ENCODE results near the gene LLGL2. TPM values are rescaled to one million over a fixed set of nuclear protein-coding genes. Genes with fewer than 3 reads are reported as not detected.

LLGL2 gene
- total RNA-seq, 2 donors from 2014 or later: 43.0 to 65.3 TPM

GRCh38 chr17:75513641-75514000 lies 11.9 kb upstream of the LLGL2 start:
- intact Hi-C loops (cut with DNase I): loop anchor here (10.0 kb wide), 2 partner anchors 189 to 231 kb away; no protein-coding TSS in a partner anchor
- no peaks in the 10 kb centered on the region for H3K36me3 ChIP-seq
- DNase-seq (ENCODE audit: low spot score): no peak
- peak overlapping the region; percentile 75 to 79 for H3K27ac ChIP-seq
- H3K4me1 ChIP-seq (replicated peaks): peaks cover 7% of the 10 kb centered on the region
- H3K27me3 ChIP-seq (replicated peaks; ENCODE audit: insufficient read depth): no peaks in the 10 kb centered on the region
- peak overlapping the region in 1 of 2 donors; percentile 82 for H3K4me3 ChIP-seq
- TF ChIP-seq POLR2A (IDR thresholded peaks at IDR 0.05): no peak
- TF ChIP-seq POLR2AphosphoS5 (IDR thresholded peaks at IDR 0.05): no peak
- TF ChIP-seq, protein P1, sequence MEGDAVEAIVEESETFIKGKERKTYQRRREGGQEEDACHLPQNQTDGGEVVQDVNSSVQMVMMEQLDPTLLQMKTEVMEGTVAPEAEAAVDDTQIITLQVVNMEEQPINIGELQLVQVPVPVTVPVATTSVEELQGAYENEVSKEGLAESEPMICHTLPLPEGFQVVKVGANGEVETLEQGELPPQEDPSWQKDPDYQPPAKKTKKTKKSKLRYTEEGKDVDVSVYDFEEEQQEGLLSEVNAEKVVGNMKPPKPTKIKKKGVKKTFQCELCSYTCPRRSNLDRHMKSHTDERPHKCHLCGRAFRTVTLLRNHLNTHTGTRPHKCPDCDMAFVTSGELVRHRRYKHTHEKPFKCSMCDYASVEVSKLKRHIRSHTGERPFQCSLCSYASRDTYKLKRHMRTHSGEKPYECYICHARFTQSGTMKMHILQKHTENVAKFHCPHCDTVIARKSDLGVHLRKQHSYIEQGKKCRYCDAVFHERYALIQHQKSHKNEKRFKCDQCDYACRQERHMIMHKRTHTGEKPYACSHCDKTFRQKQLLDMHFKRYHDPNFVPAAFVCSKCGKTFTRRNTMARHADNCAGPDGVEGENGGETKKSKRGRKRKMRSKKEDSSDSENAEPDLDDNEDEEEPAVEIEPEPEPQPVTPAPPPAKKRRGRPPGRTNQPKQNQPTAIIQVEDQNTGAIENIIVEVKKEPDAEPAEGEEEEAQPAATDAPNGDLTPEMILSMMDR (IDR thresholded peaks at IDR 0.05): no peak
- H3K9me3 ChIP-seq: no peaks in the 10 kb centered on the region
- 78% methylated on average over 17 of the region's 17 CpGs for WGBS

GRCh38 chr17:75514299-75514918 lies 11.1 kb upstream of the LLGL2 start:
- Histone ChIP-seq H3K4me3 (peak overlapping the region; percentile 82), H3K27me3 (replicated peaks; ENCODE audit: insufficient read depth) (no peaks in the 10 kb centered on the region), H3K36me3 (no peaks in the 10 kb centered on the region), H3K4me1 (replicated peaks) (peaks cover 7% of the 10 kb centered on the region), H3K9me3 (no peaks in the 10 kb centered on the region), H3K27ac (peak overlapping the region; percentile 75 to 79)
- 11% methylated on average over 8 of the region's 15 CpGs for WGBS
- DNase-seq (ENCODE audit: low spot score): peak; percentile 58
- intact Hi-C loops (cut with DNase I): loop anchor here (10.0 kb wide), 2 partner anchors 190 to 230 kb away; no protein-coding TSS in a partner anchor
- TF ChIP-seq, protein P1 (IDR thresholded peaks at IDR 0.05): peak in 1 of 4 experiments; percentile 8
- TF ChIP-seq POLR2A (IDR thresholded peaks at IDR 0.05) (no peak), POLR2AphosphoS5 (IDR thresholded peaks at IDR 0.05) (peak; percentile 7)

- no peaks in the 10 kb centered on the region for H3K9me3 ChIP-seq
- TF ChIP-seq POLR2A (IDR thresholded peaks at IDR 0.05) (peak; percentile 28), POLR2AphosphoS5 (IDR thresholded peaks at IDR 0.05) (no peak)
- TF ChIP-seq, protein P1 (IDR thresholded peaks at IDR 0.05): no peak
- H3K27me3 ChIP-seq (replicated peaks; ENCODE audit: insufficient read depth): no peaks in the 10 kb centered on the region
- under 1% methylated on average over 33 of the region's 50 CpGs for WGBS
- no peaks in the 10 kb centered on the region for H3K36me3 ChIP-seq
- intact Hi-C loops (cut with DNase I): loop anchor here (5.0 to 10.0 kb wide), 3 partner anchors 88 to 230 kb away; no protein-coding TSS in a partner anchor
- peaks cover 7% of the 10 kb centered on the region for H3K4me1 ChIP-seq (replicated peaks)
- DNase-seq (ENCODE audit: low spot score): no peak
- H3K4me3 ChIP-seq: peak overlapping the region; percentile 82
- H3K27ac ChIP-seq: peak overlapping the region; percentile 75 to 79
Measured at GRCh38 chr17:75514919-75515495, 10.5 kb upstream of the LLGL2 start.

DNA sequence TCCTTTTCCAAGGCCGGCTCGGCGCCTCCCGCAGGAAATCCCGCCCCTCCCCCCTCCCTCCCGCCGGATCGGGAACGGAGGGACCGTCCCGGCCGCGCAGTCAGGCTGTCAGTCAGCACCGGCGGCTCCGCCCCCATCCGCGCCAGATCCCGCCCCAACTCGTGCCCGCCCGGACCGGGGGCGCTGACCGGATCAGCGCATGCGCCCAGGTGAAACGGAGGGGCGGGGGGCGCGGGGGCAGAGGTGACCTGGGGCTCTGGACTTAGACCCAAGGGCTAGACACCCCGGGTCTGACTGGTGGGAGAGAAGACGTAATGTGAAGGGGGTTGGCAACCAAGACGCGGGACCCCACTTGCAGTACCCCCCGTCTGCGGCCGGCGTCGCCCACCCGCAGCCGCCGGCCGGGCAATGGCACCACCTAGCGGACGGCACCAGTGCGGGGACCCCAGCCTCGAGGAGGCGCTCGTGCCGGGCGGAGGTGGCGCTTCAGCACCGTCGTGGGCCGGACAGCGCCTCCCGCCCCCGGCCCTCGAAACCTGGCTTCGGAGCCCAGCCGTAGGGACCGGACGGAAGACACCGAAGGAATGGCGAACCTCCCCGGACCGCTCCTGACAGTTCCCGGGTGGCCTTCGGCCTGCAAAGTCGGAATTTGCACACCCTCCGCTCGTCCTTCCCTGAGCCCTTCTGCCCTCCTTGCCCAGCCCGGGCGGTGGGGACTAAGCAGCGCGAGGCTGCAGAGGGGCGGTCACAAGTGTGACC lies 9.8 kb upstream of the LLGL2 start, which contains the start of gene CASKIN2:
Gene CASKIN2 (minus strand): TSS at position 42 of the 759 bp plus-strand sequence. CDS start 1,733 bp downstream, outside the sequence.
- TF ChIP-seq POLR2AphosphoS5 (IDR thresholded peaks at IDR 0.05) (peak; percentile 76), POLR2A (IDR thresholded peaks at IDR 0.05) (peak; percentile 8)
- TF ChIP-seq, protein P1 (IDR thresholded peaks at IDR 0.05): peak; percentile 96 to 99 (median 98)
- Histone ChIP-seq H3K9me3 (no peaks in the 10 kb centered on the region), H3K27ac (peak within 1 kb of the TSS; percentile 75 to 79), H3K27me3 (replicated peaks; ENCODE audit: insufficient read depth) (no peaks in the 10 kb centered on the region), H3K36me3 (no peaks in the 10 kb centered on the region), H3K4me1 (replicated peaks) (peaks cover 7% of the 10 kb centered on the region), H3K4me3 (peak within 1 kb of the TSS; percentile 82)
- DNase-seq (ENCODE audit: low spot score): peak; percentile 95
- under 1% methylated on average over 64 of the region's 78 CpGs for WGBS
- intact Hi-C loops (cut with DNase I): loop anchor here (2.0 to 10.0 kb wide), 4 partner anchors 73 to 229 kb away; no protein-coding TSS in a partner anchor
